ENCODE results near the gene PPP1CA.
"Not testable (repeated sequence)": the region's sequence is repeated elsewhere in the genome, so short reads cannot be mapped to it uniquely, and the experiment has no call there.

DNA sequence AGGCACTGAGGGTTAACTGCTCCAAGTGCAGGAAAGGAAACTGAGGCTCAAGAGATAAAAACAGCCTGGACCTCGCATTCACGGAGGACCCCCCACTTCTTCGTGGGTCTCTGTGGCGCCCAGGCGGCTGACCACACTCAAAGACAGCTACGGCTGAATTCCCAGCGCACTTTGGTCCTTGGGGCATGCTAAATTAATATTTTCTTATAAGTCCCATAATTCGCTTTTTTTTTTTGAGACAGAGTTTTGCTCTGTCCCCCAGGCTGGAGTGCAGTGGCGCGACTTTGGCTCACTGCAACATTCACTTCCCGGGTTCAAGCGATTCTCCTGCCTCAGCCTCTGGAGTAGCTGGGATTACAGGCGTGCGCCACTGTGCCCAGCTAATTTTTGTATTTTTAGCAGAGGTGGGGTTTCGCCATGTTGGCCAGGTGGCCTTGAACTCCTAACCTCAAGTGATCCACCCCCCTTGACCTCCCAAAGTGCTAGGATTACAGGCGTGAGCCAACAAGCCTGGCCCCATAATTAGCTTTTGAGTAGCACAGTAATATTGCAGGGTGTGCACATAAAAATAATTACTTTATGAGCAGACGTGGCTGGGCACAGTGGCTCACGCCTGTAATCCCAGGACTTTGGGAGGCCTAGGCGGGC is 658 bp upstream of the PPP1CA start:
- TF ChIP-seq, protein P1, sequence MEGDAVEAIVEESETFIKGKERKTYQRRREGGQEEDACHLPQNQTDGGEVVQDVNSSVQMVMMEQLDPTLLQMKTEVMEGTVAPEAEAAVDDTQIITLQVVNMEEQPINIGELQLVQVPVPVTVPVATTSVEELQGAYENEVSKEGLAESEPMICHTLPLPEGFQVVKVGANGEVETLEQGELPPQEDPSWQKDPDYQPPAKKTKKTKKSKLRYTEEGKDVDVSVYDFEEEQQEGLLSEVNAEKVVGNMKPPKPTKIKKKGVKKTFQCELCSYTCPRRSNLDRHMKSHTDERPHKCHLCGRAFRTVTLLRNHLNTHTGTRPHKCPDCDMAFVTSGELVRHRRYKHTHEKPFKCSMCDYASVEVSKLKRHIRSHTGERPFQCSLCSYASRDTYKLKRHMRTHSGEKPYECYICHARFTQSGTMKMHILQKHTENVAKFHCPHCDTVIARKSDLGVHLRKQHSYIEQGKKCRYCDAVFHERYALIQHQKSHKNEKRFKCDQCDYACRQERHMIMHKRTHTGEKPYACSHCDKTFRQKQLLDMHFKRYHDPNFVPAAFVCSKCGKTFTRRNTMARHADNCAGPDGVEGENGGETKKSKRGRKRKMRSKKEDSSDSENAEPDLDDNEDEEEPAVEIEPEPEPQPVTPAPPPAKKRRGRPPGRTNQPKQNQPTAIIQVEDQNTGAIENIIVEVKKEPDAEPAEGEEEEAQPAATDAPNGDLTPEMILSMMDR (IDR thresholded peaks at IDR 0.05) = not testable (repeated sequence)
- not testable (repeated sequence) for TF ChIP-seq POLR2AphosphoS5, POLR2A (IDR thresholded peaks at IDR 0.05)
